A549 treated with RU486 at 1 μM for 4 hours (cell line): ENCODE data around the gene RAD51. TPM values are rescaled to one million over a fixed set of nuclear protein-coding genes. Genes with fewer than 3 reads are reported as not detected.

Source experiments
- total RNA-seq: library from RNA; stranded (reverse); fragments of 200-300 nt; extraction: Qiagen RNA extraction; gene quantifications from 5 replicates; pipeline ENCODE4 v1.2.3, GENCODE V29; 2022; ENCODE audit warnings: low read depth

RAD51 gene
- 15.5 to 22.6 TPM (median 19.3 TPM) in 5 replicates for total RNA-seq

DNA sequence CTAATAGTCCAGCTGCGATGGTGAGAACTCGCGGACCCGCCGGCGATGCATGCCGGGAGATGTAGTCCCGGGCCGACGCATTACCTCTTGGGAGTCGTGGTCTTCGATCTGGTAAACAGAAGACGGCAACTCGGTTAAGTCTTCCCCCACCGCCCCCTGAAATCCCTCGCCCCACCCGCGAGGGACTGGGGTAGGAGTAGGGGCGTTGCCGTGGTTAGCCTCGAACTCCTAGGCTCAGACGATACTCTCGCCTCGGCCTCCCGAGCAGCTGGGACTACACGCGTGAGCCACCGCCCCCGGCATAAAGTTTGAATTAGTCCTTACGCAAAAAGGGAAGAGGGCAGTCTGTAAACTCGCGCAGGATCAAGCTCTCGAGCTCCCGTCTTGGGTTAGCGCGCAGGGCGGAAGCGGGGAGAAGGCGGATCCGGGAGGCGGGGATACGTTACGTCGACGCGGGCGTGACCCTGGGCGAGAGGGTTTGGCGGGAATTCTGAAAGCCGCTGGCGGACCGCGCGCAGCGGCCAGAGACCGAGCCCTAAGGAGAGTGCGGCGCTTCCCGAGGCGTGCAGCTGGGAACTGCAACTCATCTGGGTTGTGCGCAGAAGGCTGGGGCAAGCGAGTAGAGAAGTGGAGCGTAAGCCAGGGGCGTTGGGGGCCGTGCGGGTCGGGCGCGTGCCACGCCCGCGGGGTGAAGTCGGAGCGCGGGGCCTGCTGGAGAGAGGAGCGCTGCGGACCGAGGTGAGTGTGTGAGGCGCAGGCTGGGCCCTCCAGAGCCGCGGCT lies at the start of gene RAD51:
Gene RAD51, plus strand, starts transcription at position 487 of the 781 bp plus-strand sequence. CDS start 3,585 bp downstream, outside the sequence.

DNA sequence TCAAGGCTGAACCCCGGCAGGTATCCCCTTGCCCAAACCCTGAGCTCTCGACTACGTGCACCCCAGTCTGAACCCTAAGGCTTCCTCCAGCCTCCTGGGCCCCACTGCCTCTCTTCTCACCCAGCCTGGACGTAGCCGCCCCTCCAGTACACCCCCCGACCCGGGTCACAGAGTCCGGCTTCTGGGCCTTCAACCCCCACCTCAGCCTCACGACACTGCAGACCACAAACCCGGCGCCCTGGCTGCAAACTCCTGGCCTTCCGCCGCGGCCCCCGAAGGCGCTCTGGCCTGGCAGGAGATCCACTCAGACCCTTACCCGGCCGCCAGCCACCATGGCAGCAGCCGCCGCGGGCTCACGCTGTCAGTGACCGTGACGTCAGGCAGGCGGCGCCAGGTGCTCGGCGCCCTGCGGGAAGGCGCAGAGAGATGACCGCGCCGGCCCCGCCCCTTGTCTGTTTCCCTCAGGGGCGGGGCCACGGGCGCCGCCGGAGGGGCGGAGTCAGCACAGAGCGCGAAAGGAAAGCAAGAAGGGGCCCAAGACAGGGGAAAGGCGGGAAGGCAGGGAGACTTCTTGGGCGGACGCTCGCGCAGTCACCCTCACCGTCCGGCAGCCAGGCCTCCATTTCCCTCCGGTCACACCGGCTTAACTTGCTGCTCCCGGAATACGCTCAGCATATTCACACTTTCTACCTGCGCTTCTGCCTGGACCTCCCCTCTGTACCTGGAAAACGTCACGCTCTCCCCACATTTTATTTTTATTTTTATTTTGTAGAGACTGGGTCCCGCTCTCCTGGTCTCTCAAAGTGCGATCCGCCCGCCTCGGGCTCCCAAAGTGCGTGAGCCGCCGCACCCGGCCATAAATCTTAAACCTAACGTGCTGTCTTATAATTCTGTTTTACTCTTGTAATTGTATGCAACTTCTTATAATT lies 60.2 kb downstream of the RAD51 start, which contains the start of gene RMDN3:
Gene RMDN3, minus strand, starts transcription at position 372 of the 929 bp plus-strand sequence. CDS start 471 bp downstream, outside the sequence.

DNA sequence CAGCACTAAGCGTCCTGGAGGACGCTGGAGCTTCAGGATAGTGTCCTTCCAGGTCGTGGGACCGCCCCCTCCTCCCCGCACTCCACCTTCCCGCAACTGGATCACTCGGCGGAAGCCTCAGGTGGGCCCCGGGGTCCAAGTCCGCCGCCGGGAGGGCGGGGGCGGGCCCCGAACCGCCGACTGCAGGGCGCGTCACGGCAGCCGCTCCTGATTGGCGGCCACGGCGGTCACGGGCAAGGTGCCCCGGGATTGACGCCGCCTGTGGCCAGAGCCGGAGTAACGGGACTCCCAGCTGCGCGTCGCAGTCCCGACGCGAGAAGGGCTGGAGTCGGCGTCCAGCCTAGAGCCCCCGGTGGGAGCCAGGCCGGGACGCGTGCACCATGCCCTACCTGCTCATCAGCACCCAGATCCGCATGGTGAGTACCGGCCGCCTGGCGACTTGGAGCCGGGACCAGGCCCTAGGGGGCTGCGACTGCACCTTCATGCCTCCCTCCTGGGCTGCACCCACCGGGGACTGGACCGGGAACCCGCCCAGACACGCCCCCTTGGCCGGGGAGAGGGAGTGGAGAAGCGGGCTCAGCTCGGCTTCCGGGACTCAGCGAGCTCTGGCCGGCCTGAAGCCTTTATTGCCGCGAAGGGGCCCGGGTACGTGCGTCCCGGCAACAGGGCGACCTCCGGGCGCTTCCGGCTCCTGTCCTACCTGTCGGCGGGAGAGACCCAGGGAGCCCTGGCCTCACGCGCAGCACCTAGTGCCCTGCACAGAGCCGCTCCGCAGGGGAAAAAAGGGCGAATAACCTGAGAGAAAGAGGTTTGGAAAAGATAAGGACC lies 69.0 kb downstream of the RAD51 start, which contains the start of gene GCHFR:
Gene GCHFR, plus strand, starts transcription at position 268 of the 828 bp plus-strand sequence. Its CDS starts 113 bp downstream, at position 381.

DNA sequence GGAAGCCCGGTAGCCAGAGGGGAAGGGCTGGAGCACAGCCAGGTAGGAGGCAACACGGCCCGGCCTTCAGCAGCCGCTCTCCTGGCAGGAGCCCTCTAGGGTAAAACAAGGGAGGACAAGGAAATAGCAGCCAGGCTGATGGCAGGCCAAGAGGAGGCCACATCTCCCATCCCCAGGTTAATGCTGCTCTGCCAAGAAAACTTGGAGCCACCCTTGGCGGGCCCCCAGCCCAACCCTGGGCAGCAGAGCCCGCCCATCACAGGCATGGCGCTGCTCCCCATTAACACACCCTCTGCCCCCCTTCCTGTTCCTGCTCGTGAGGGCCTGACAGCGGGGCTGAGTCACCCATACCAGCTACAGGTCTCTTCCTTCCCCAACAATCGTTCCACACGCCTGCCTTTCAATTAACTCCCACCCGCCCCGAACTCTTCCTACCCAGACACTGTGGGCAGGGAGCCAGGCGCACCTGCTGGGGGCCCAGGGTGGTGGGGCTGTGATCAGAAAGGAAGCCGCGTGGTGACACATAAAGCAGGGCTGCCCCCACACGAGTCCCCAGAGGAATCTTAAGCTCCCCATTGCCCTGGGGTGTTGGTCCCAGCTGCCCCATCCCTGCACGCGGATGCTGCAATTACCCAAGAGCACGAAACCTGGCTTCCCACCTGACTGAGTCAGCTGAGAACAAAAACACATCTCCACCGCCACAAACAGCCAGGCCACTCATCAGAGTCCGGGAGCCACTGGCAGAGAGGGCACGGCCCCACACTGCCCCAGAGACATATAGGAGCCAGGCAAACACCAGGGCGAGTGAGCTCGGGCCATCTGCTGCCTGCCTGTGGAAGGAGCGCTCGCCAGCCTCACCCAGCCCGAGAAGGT lies 74.5 kb downstream of the RAD51 start, which contains the start of gene C15orf62:
Gene C15orf62, plus strand, starts transcription at position 707 of the 873 bp plus-strand sequence. CDS start 516 bp downstream, outside the sequence.

Other genes with a start within 250 kb of the RAD51 start
- gene CHST14, start 224.2 kb upstream of the RAD51 start, total RNA-seq: 14.1 to 22.3 TPM (median 19.0 TPM) in 5 replicates
- gene CCDC32, start 130.1 kb upstream of the RAD51 start, total RNA-seq: 12.9 to 25.4 TPM (median 15.4 TPM) in 5 replicates
- gene RPUSD2, start 125.9 kb upstream of the RAD51 start, total RNA-seq: 12.0 to 17.8 TPM (median 17.0 TPM) in 5 replicates
- gene KNL1, start 100.9 kb upstream of the RAD51 start, total RNA-seq: 4.4 to 8.1 TPM (median 7.0 TPM) in 5 replicates
- 20.9 to 25.4 TPM (median 22.6 TPM) in 5 replicates for gene RMDN3, start 60.1 kb downstream of the RAD51 start, total RNA-seq
- gene GCHFR, start 68.9 kb downstream of the RAD51 start, total RNA-seq: 6.1 to 11.0 TPM (median 6.7 TPM) in 5 replicates
- 0.05 to 0.10 TPM (median 0.07 TPM) in 4 of 5 replicates, not detected in the other for gene C15orf62, start 74.8 kb downstream of the RAD51 start, total RNA-seq
- gene ZFYVE19, start 111.9 kb downstream of the RAD51 start, total RNA-seq: 16.3 to 19.4 TPM (median 18.7 TPM) in 5 replicates
- gene DNAJC17, start 112.3 kb downstream of the RAD51 start, total RNA-seq: 21.9 to 28.6 TPM (median 27.2 TPM) in 5 replicates
- 0.28 to 0.38 TPM in 2 of 5 replicates, not detected in the others for gene PPP1R14D, start 133.5 kb downstream of the RAD51 start, total RNA-seq
- 0.87 to 1.5 TPM (median 1.1 TPM) in 5 replicates for gene SPINT1, start 148.9 kb downstream of the RAD51 start, total RNA-seq
- gene RHOV, start 179.1 kb downstream of the RAD51 start, total RNA-seq: 4.7 to 7.6 TPM (median 6.4 TPM) in 5 replicates
- 19.3 to 25.4 TPM (median 23.0 TPM) in 5 replicates for gene VPS18, start 199.3 kb downstream of the RAD51 start, total RNA-seq
- 0.35 to 0.81 TPM (median 0.67 TPM) in 5 replicates for gene DLL4, start 234.2 kb downstream of the RAD51 start, total RNA-seq